Midbrain (tissue), 1 donor: ENCODE measurements around the gene ZFX.

Source experiments
- DNase-seq: peaks from one replicate; lab custom pipeline; 2025; lab: John Stamatoyannopoulos, UW

ZFX gene

GRCh38 chrX:24241822-24242648 is 92.5 kb downstream of the ZFX start:
- peak; percentile 38 for DNase-seq

GRCh38 chrX:24242649-24243175 is 93.2 kb downstream of the ZFX start:
- DNase-seq = no peak

GRCh38 chrX:24243188-24243587 is 93.7 kb downstream of the ZFX start:
- no peak for DNase-seq

GRCh38 chrX:24243692-24244091 is 94.2 kb downstream of the ZFX start:
- DNase-seq = no peak

- no peak for DNase-seq
Measured at GRCh38 chrX:24245202-24245601, 95.7 kb downstream of the ZFX start.

- DNase-seq = no peak
Measured at GRCh38 chrX:24248042-24248441, 98.5 kb downstream of the ZFX start.

GRCh38 chrX:24253030-24253429 is 103.5 kb downstream of the ZFX start:
- DNase-seq = no peak

GRCh38 chrX:24253469-24253868 is 103.9 kb downstream of the ZFX start:
- no peak for DNase-seq

- DNase-seq = no peak
Measured at GRCh38 chrX:24257011-24257410, 107.5 kb downstream of the ZFX start.

GRCh38 chrX:24259544-24260240 is 110.2 kb downstream of the ZFX start:
- peak; percentile 44 for DNase-seq

GRCh38 chrX:24260842-24261550 is 111.5 kb downstream of the ZFX start:
- no peak for DNase-seq

- DNase-seq = no peak
Measured at GRCh38 chrX:24262309-24262708, 112.8 kb downstream of the ZFX start.

- DNase-seq = no peak
Measured at GRCh38 chrX:24264383-24264782, 114.9 kb downstream of the ZFX start.
